ENCODE results near the gene GLMP.

DNA sequence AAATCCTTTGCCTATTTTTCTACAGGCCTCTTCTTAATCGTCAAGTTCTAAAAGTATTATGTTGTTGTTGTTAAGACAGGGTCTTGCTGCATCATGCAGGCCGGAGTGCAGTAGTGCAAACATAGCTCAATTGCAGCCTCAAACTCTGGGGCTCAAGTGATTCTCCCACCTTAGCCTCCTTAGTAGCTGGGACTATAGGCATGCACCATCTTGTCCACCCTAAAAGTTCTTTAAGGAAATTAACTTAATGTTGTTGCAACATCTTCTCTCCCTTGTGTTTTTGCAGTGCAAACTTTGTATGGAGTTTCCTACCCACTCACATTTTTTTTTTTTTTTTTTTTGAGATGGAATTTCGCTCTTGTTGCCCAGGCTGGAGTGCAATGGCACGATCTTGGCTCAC, 7.8 kb upstream of the GLMP start:
- TF ChIP-seq, protein P1, sequence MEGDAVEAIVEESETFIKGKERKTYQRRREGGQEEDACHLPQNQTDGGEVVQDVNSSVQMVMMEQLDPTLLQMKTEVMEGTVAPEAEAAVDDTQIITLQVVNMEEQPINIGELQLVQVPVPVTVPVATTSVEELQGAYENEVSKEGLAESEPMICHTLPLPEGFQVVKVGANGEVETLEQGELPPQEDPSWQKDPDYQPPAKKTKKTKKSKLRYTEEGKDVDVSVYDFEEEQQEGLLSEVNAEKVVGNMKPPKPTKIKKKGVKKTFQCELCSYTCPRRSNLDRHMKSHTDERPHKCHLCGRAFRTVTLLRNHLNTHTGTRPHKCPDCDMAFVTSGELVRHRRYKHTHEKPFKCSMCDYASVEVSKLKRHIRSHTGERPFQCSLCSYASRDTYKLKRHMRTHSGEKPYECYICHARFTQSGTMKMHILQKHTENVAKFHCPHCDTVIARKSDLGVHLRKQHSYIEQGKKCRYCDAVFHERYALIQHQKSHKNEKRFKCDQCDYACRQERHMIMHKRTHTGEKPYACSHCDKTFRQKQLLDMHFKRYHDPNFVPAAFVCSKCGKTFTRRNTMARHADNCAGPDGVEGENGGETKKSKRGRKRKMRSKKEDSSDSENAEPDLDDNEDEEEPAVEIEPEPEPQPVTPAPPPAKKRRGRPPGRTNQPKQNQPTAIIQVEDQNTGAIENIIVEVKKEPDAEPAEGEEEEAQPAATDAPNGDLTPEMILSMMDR (IDR thresholded peaks at IDR 0.05) = no peak
- no peak for TF ChIP-seq POLR2A (IDR thresholded peaks at IDR 0.05)
